Spleen (tissue), 11 donors: ENCODE data around the gene YARS1. TPM values are rescaled to one million over a fixed set of nuclear protein-coding genes. Genes with fewer than 3 reads are reported as not detected.

Experiments
- DNase-seq: peaks from one replicate; pipeline ENCODE4 v3.0.0-alpha.2; 2020
- H3K27ac ChIP-seq, 8 donors: fragments of 200-600 bp; sonication (generic) in 7 of 8; 1 replicate in 4 of 8; 2 replicates in 4 of 8; pipeline versions ENCODE4 v1.5.0 to v1.8.0; 2016 to 2021; ENCODE audit warnings: inconsistent platforms in 4 of 8, mild to moderate bottlenecking in 4 of 8, moderate library complexity in 1 of 8
- H3K27me3 ChIP-seq, 7 donors: fragments of 200-600 bp; sonication (generic) in 6 of 7; replicated peaks in 1 of 7; 1 replicate in 4 of 7; 2 replicates in 3 of 7; pipeline versions ENCODE4 v1.5.0 to v1.8.0; 2016 to 2021; ENCODE audit warnings: inconsistent platforms in 3 of 7, mild to moderate bottlenecking in 1 of 7
- H3K36me3 ChIP-seq, 6 donors: fragments of 200-600 bp; sonication (generic) in 5 of 6; 1 replicate in 4 of 6; 2 replicates in 2 of 6; pipeline versions ENCODE4 v1.5.0 to v1.8.0; 2016 to 2021; ENCODE audit warnings: inconsistent platforms in 2 of 6
- H3K4me1 ChIP-seq, 6 donors: fragments of 200-600 bp; sonication (generic) in 5 of 6; 1 replicate in 3 of 6; 2 replicates in 3 of 6; pipeline versions ENCODE4 v1.5.0 to v1.8.0; 2016 to 2021; ENCODE audit warnings: inconsistent platforms in 3 of 6
- H3K4me3 ChIP-seq, 8 donors: fragments of 200-600 bp; sonication (generic) in 7 of 8; 1 replicate in 4 of 8; 2 replicates in 4 of 8; pipeline versions ENCODE4 v1.5.0 to v1.8.0; 2016 to 2021; ENCODE audit warnings: inconsistent platforms in 4 of 8, mild to moderate bottlenecking in 4 of 8, moderate library complexity in 2 of 8
- H3K9me3 ChIP-seq, 8 donors: fragments of 200-600 bp; sonication (generic) in 7 of 8; 1 replicate in 4 of 8; 2 replicates in 4 of 8; pipeline versions ENCODE4 v1.5.0 to v1.8.0; 2016 to 2021; ENCODE audit warnings: inconsistent platforms in 4 of 8
- CTCF ChIP-seq, 11 experiments: fragments of 200-600 bp in 7 of 11; fragments of 450-650 bp in 4 of 11; sonication (generic) in 4 of 11; IDR thresholded peaks in 8 of 11; conservative IDR thresholded peaks in 3 of 11; 1 replicate in 7 of 11; 2 replicates in 4 of 11; pipeline versions ENCODE4 v1.4.0 to v1.8.0; 2016 to 2021; ENCODE audit warnings: antibody characterized with exemption in 11 of 11, inconsistent platforms in 4 of 11, mild to moderate bottlenecking in 1 of 11
- POLR2A ChIP-seq, 3 donors: fragments of 450-650 bp; IDR thresholded peaks; one replicate each; pipeline ENCODE4 v1.5.1; 2017; ENCODE audit warnings: antibody characterized with exemption in 3 of 3, mild to moderate bottlenecking in 1 of 3
- POLR2AphosphoS5 ChIP-seq, 3 donors: sonication (generic); formaldehyde crosslinking; IDR thresholded peaks; one replicate each; pipeline ENCODE4 v1.5.1; 2017; ENCODE audit warnings: antibody characterized with exemption in 3 of 3
- WGBS, 5 donors: extraction: QIAGEN DNeasy Blood & Tissue Kit in 3 of 5; methylation state at CpG; one replicate each; pipeline versions ENCODE4 v1.1.5 to v1.1.7; 2013 to 2018; 5-methylcytosine and 5-hydroxymethylcytosine counted together
- intact Hi-C: fragments of 100-400 bp; cut with DNase I; formaldehyde crosslinking; loops from one replicate; pipeline ENCODE4 v1.15.0; 2023; ENCODE audit warnings: low total_unique reads
- polyA plus RNA-seq, 3 donors: library from polyadenylated mRNA; stranded (reverse); fragments of 200-250 nt; gene quantifications; one replicate each; pipeline ENCODE4 v1.2.1, GENCODE V29; 2013
- total RNA-seq, 7 donors: library from RNA; depleted of rRNA in 3 of 7; stranded (reverse); fragments of >200 nt in 3 of 7; fragmentation: NEBNext Ultra II Directional in 4 of 7; extraction: Animal tissue kit (Norgen Biotek cat#: 25700) in 4 of 7; gene quantifications; one replicate each; pipeline versions ENCODE4 v1.1.0 to v1.2.1, GENCODE V29; 2016 to 2021
- donor health status: healthy with polysubstance abuse.
- donor health status: DM: no; HTN: no; CAD: no; lungs with moderate emphysema.
- donor health status: DM: no; HTN: no; CAD: no.
- donor health status: Bipolar disorder and iron deficiency.
- donor health status: healthy.
- donor health status: DM: no; HTN: no; CAD: no.
- donor health status: DM: yes; HTN: yes; CAD: no.

The YARS1 gene
- total and polyA plus RNA-seq, 10 donors, result 25.7 to 112 (median 52.1) TPM

- H3K9me3 ChIP-seq, result no peaks in the 10 kb centered on the region
- 95 to 100% (median 97%) methylated on average over 2 of the region's 2 CpGs for WGBS, 5 donors
- intact Hi-C loops, result no loop called here
- no peak for DNase-seq
- no peak overlapping the region for H3K4me3 ChIP-seq
- no peak for TF ChIP-seq POLR2A (IDR thresholded peaks at IDR 0.05)
- TF ChIP-seq POLR2AphosphoS5 (IDR thresholded peaks at IDR 0.05), result no peak
- TF ChIP-seq CTCF (IDR thresholded peaks at IDR 0.05 in 8 of 11, conservative IDR thresholded peaks at IDR 0.05 in 3 of 11), result no peak
- no peak overlapping the region for H3K27ac ChIP-seq
- peaks cover 4 to 98% (median 45%) of the 10 kb centered on the region in 6 donors for H3K36me3 ChIP-seq
- no peaks in the 10 kb centered on the region for H3K27me3 ChIP-seq
- H3K4me1 ChIP-seq, result peaks cover 0 to 14% (median 5%) of the 10 kb centered on the region in 6 donors
Measured at GRCh38 chr1:32859915-32860314, 42.8 kb upstream of the YARS1 start.

GRCh38 chr1:32858791-32859190 is 41.6 kb upstream of the YARS1 start:
- Histone ChIP-seq H3K9me3 (no peaks in the 10 kb centered on the region), H3K4me3 (no peak overlapping the region), H3K4me1 (peaks cover 0 to 14% (median 5%) of the 10 kb centered on the region in 6 donors), H3K27ac (no peak overlapping the region), H3K36me3 (peaks cover 4 to 100% (median 54%) of the 10 kb centered on the region in 6 donors), H3K27me3 (no peaks in the 10 kb centered on the region)
- DNase-seq, result no peak
- TF ChIP-seq CTCF (IDR thresholded peaks at IDR 0.05 in 8 of 11, conservative IDR thresholded peaks at IDR 0.05 in 3 of 11) (no peak), POLR2AphosphoS5 (IDR thresholded peaks at IDR 0.05) (no peak), POLR2A (IDR thresholded peaks at IDR 0.05) (no peak)
- intact Hi-C loops, result no loop called here
- WGBS, 5 donors, result 93 to 99% (median 95%) methylated on average over 7 of the region's 7 CpGs

- 92 to 98% (median 97%) methylated on average over 2 of the region's 2 CpGs for WGBS, 5 donors
- peaks cover 4 to 100% (median 58%) of the 10 kb centered on the region in 6 donors for H3K36me3 ChIP-seq
- intact Hi-C loops, result no loop called here
- H3K27me3 ChIP-seq, result no peaks in the 10 kb centered on the region
- no peak overlapping the region for H3K4me3 ChIP-seq
- H3K4me1 ChIP-seq, result peaks cover 0 to 14% (median 5%) of the 10 kb centered on the region in 6 donors
- no peak for DNase-seq
- H3K9me3 ChIP-seq, result no peaks in the 10 kb centered on the region
- TF ChIP-seq POLR2AphosphoS5 (IDR thresholded peaks at IDR 0.05) (no peak), CTCF (IDR thresholded peaks at IDR 0.05 in 8 of 11, conservative IDR thresholded peaks at IDR 0.05 in 3 of 11) (no peak), POLR2A (IDR thresholded peaks at IDR 0.05) (no peak)
- H3K27ac ChIP-seq, result no peak overlapping the region
Measured at GRCh38 chr1:32858136-32858535, 41.0 kb upstream of the YARS1 start.

- intact Hi-C loops, result no loop called here
- peaks cover 4 to 100% (median 62%) of the 10 kb centered on the region in 6 donors for H3K36me3 ChIP-seq
- H3K27ac ChIP-seq, result no peak overlapping the region
- DNase-seq, result no peak
- H3K4me1 ChIP-seq, result no peaks in the 10 kb centered on the region
- WGBS, 5 donors, result 94 to 96% (median 95%) methylated on average over 13 of the region's 13 CpGs
- no peaks in the 10 kb centered on the region for H3K27me3 ChIP-seq
- no peaks in the 10 kb centered on the region for H3K9me3 ChIP-seq
- no peak for TF ChIP-seq POLR2AphosphoS5 (IDR thresholded peaks at IDR 0.05)
- no peak for TF ChIP-seq POLR2A (IDR thresholded peaks at IDR 0.05)
- no peak for TF ChIP-seq CTCF (IDR thresholded peaks at IDR 0.05 in 8 of 11, conservative IDR thresholded peaks at IDR 0.05 in 3 of 11)
- H3K4me3 ChIP-seq, result no peak overlapping the region
Measured at GRCh38 chr1:32855861-32856617, 38.9 kb upstream of the YARS1 start.
